OCI-LY1 (cell line): ENCODE results near the gene PCBD1.
A peak's percentile ranks its signal among the peaks of the same experiment; 100 is the strongest.

Source experiments
- H2AFZ ChIP-seq: fragments of 200-600 bp; sonication (generic), shearing (Covaris generic); 2 replicates; pipeline ENCODE4 v1.6.0; 2014; ENCODE audit warnings: antibody characterized with exemption, mild to moderate bottlenecking, low read length
- H3F3A ChIP-seq: fragments of 200-600 bp; sonication (generic), shearing (Covaris generic); 2 replicates; pipeline ENCODE4 v1.6.0; 2014; ENCODE audit warnings: mild to moderate bottlenecking, antibody characterized with exemption, low read length, moderate library complexity; ENCODE audit not compliant: insufficient read depth
- H3K27ac ChIP-seq: fragments of 200-600 bp; sonication (generic); 2 replicates; pipeline ENCODE4 v1.5.1; 2014; ENCODE audit warnings: low read length, mixed run types, mild to moderate bottlenecking, low read depth; ENCODE audit not compliant: poor library complexity, severe bottlenecking
- H3K27me3 ChIP-seq: fragments of 200-600 bp; sonication (generic); 2 replicates; pipeline ENCODE4 v1.6.0; 2014; ENCODE audit warnings: antibody characterized with exemption, mild to moderate bottlenecking, low read length, moderate library complexity; ENCODE audit not compliant: insufficient read depth
- H3K36me3 ChIP-seq: fragments of 200-600 bp; sonication (generic); 2 replicates; pipeline ENCODE4 v1.6.1; 2014; ENCODE audit warnings: mild to moderate bottlenecking, antibody characterized with exemption, low read length, moderate library complexity, mixed read lengths; ENCODE audit not compliant: insufficient read depth
- H3K4me1 ChIP-seq: fragments of 200-600 bp; sonication (generic); 2 replicates; pipeline ENCODE4 v1.5.1; 2014; ENCODE audit warnings: mild to moderate bottlenecking, low read length, moderate library complexity; ENCODE audit not compliant: insufficient read depth, severe bottlenecking
- H3K4me2 ChIP-seq: fragments of 200-600 bp; sonication (generic), shearing (Covaris generic); 2 replicates; pipeline ENCODE4 v1.6.1; 2014; ENCODE audit warnings: low read length
- H3K4me3 ChIP-seq: fragments of 200-600 bp; sonication (generic); 2 replicates; pipeline ENCODE4 v1.5.1; 2014; ENCODE audit warnings: low read length, low read depth, mild to moderate bottlenecking, mixed read lengths; ENCODE audit not compliant: poor library complexity, severe bottlenecking
- H3K79me2 ChIP-seq: fragments of 200-600 bp; shearing (Covaris generic); 2 replicates; pipeline ENCODE4 v1.6.1; 2016; ENCODE audit warnings: mixed run types, low read length, mixed read lengths; ENCODE audit not compliant: insufficient read depth
- H3K9ac ChIP-seq: fragments of 200-600 bp; sonication (generic), shearing (Covaris generic); 2 replicates; pipeline ENCODE4 v1.6.1; 2014; ENCODE audit warnings: mild to moderate bottlenecking, low read length, mixed read lengths
- H3K9me2 ChIP-seq: fragments of 200-600 bp; sonication (generic), shearing (Covaris generic); 2 replicates; pipeline ENCODE4 v1.6.1; 2014; ENCODE audit warnings: low read depth, mild to moderate bottlenecking, low read length, mixed read lengths
- H3K9me3 ChIP-seq: fragments of 200-600 bp; shearing (Covaris generic); 2 replicates; pipeline ENCODE4 v1.6.1; 2014; ENCODE audit warnings: low read length, mixed read lengths
- H4K20me1 ChIP-seq: fragments of 200-600 bp; sonication (generic), shearing (Covaris generic); 2 replicates; pipeline ENCODE4 v1.6.0; 2016; ENCODE audit warnings: mild to moderate bottlenecking, low read length; ENCODE audit not compliant: insufficient read depth
- EZH2 ChIP-seq: fragments of 200-600 bp; sonication (generic), shearing (Covaris generic); IDR thresholded peaks from 2 replicates; pipeline ENCODE4 v1.8.0; 2017; ENCODE audit warnings: borderline replicate concordance, mixed run types, mild to moderate bottlenecking, antibody characterized with exemption, low read length, moderate library complexity, mixed read lengths
- TF ChIP-seq, protein P1 (sequence below): fragments of 200-600 bp; sonication (generic), shearing (Covaris generic); IDR thresholded peaks from 2 replicates; pipeline ENCODE4 v1.5.1; 2017; ENCODE audit warnings: mild to moderate bottlenecking, antibody characterized with exemption, low read length, moderate library complexity, mixed read lengths

Gene PCBD1

DNA sequence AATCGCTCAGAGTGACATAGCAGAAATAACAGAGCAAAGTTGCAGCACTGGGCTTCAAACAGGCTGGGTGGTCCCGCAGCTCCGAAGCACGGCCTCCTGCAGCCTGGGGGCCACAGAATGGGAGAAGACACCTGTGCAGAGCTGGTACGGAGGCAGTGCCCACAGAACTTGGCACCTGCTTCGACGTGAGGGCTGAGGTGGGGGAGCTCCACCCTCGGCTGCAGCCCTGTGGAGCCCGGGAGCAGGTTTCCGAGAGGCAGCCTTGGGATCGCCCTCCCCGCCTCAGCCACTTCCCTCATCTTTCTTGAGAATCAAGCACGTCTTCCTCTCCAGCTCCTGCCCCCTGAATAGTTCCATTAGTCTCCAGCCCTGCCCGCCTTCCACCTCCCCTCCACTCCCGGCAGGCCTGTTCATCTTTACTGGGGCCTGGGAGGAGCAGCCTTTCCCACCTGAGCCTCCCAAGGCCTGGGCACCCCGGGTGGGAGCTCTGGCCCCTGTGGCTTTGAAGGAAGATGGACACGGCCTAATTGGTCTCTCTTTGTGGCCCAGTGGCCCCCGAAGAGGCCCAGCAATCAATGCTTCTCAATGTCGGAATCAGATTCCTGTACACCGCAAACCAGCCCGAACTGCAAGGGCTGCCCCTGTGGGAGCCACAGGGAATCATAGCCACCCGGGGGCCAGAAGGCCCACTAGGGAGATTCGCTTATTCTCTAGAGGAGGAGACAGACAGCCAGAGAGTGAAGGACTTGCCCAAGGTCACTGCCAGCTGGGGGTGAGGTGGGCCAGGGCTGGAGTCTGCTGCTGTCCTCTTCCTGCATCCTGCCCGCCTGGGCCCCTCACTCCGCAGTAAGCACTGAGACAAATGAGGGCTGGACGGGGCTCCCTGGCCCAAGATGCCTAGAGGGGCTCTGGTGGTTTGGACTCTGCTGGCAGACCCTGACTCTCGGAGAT, 17.0 kb upstream of the PCBD1 start:
- Histone ChIP-seq H2AFZ (no peak overlapping the region), H3F3A (no peaks in the 10 kb centered on the region), H3K4me2 (no peak overlapping the region), H3K9me3 (no peaks in the 10 kb centered on the region), H3K36me3 (no peaks in the 10 kb centered on the region), H3K9me2 (no peaks in the 10 kb centered on the region), H3K4me1 (no peaks in the 10 kb centered on the region), H3K79me2 (no peaks in the 10 kb centered on the region), H3K27ac (no peak overlapping the region), H4K20me1 (no peaks in the 10 kb centered on the region), H3K27me3 (peaks cover 8% of the 10 kb centered on the region), H3K4me3 (no peak overlapping the region), H3K9ac (no peak overlapping the region)
- no peak for TF ChIP-seq EZH2
- TF ChIP-seq, protein P1, sequence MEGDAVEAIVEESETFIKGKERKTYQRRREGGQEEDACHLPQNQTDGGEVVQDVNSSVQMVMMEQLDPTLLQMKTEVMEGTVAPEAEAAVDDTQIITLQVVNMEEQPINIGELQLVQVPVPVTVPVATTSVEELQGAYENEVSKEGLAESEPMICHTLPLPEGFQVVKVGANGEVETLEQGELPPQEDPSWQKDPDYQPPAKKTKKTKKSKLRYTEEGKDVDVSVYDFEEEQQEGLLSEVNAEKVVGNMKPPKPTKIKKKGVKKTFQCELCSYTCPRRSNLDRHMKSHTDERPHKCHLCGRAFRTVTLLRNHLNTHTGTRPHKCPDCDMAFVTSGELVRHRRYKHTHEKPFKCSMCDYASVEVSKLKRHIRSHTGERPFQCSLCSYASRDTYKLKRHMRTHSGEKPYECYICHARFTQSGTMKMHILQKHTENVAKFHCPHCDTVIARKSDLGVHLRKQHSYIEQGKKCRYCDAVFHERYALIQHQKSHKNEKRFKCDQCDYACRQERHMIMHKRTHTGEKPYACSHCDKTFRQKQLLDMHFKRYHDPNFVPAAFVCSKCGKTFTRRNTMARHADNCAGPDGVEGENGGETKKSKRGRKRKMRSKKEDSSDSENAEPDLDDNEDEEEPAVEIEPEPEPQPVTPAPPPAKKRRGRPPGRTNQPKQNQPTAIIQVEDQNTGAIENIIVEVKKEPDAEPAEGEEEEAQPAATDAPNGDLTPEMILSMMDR, result no peak

DNA sequence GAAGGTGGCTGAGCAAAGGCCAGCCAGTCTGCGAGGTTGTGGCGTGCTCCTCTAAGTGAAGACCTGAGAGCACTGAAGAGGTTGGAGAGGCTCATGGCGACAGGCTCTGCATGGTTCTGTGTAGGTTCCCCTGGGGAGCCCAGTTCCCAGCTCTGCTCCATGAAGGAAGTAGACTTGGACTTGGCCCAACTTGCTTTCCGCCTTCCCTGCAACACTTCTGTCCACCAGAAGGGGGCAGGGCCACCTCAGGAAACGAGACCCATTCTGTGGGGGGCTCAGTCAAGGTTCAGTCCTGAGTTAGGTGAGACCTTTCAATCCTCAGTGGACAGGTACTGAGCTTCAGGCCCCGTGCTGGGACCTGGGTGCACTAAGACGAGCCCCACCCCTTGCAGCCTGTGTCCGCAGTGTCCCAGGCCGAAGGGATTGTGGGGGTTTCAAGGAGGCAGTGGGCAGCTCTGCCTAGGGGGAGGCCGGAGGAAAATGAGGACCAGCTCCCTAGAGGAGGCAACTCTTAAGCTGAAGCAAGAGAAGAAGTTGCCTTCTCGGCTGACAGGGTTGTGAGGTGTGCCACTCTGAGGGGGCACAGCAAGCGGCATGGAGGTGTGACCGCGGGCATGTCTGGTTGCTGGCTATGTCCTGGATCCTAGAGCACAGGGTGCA, 15.0 kb upstream of the PCBD1 start:
- Histone ChIP-seq H3K9me3 (no peaks in the 10 kb centered on the region), H3K9me2 (no peaks in the 10 kb centered on the region), H3K27me3 (peaks cover 4% of the 10 kb centered on the region), H3K4me2 (no peak overlapping the region), H3K4me3 (no peak overlapping the region), H3K79me2 (no peaks in the 10 kb centered on the region), H3K9ac (no peak overlapping the region), H2AFZ (no peak overlapping the region), H3K27ac (no peak overlapping the region), H3K36me3 (no peaks in the 10 kb centered on the region), H4K20me1 (no peaks in the 10 kb centered on the region), H3F3A (no peaks in the 10 kb centered on the region), H3K4me1 (no peaks in the 10 kb centered on the region)
- no peak for TF ChIP-seq EZH2
- TF ChIP-seq, protein P1, result peak; percentile 92

DNA sequence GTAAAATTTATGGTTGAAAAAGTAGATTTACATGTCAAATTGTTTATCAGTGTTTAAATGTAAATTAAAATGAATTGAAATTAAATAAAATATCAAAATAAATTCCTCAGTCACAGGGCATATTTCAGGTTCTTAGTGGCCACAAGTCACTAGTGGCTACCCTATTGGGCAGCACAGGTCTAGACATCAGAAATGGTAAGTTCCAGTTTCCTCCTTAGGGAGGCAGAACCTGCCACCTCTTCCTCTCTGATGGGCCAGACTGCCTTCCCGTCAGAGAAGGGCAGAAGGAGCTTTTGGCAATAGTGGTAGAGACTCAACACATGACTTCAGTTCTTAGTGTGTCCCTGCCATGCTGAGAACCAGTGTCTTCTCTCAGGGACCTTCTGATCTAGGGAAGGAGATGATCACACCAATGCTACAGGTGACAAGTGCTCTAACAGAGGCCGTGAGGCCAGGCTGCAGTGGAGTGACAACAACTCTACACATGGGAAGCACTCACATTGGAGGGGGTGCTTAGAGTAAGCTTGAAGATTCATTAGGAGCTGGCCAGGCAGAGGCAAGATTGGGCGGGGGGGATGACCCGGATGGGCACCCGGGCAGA, 14.4 kb upstream of the PCBD1 start:
- H3K4me2 ChIP-seq, result no peak overlapping the region

More for the DNA sequence above, 14.4 kb upstream of the PCBD1 start:
- no peaks in the 10 kb centered on the region for H4K20me1 ChIP-seq
- H3K4me1 ChIP-seq, result no peaks in the 10 kb centered on the region
- no peaks in the 10 kb centered on the region for H3K79me2 ChIP-seq
- no peaks in the 10 kb centered on the region for H3K9me2 ChIP-seq
- H3F3A ChIP-seq, result no peaks in the 10 kb centered on the region
- TF ChIP-seq, protein P1, result no peak
- TF ChIP-seq EZH2, result no peak
- peaks cover 4% of the 10 kb centered on the region for H3K27me3 ChIP-seq
- H3K36me3 ChIP-seq, result no peaks in the 10 kb centered on the region
- no peaks in the 10 kb centered on the region for H3K9me3 ChIP-seq
- no peak overlapping the region for H2AFZ ChIP-seq
- H3K4me3 ChIP-seq, result no peak overlapping the region
- no peak overlapping the region for H3K27ac ChIP-seq
- no peak overlapping the region for H3K9ac ChIP-seq
